GM12801 (cell line): ENCODE data around the gene DOCK6.

ENCODE experiments used
- TF ChIP-seq, protein P1 (sequence below): IDR thresholded peaks from one replicate; pipeline ENCODE4 v1.5.1; 2011; ENCODE audit warnings: control low read depth; ENCODE audit not compliant: insufficient read length; ENCODE audit errors: extremely low read depth

The DOCK6 gene

DNA sequence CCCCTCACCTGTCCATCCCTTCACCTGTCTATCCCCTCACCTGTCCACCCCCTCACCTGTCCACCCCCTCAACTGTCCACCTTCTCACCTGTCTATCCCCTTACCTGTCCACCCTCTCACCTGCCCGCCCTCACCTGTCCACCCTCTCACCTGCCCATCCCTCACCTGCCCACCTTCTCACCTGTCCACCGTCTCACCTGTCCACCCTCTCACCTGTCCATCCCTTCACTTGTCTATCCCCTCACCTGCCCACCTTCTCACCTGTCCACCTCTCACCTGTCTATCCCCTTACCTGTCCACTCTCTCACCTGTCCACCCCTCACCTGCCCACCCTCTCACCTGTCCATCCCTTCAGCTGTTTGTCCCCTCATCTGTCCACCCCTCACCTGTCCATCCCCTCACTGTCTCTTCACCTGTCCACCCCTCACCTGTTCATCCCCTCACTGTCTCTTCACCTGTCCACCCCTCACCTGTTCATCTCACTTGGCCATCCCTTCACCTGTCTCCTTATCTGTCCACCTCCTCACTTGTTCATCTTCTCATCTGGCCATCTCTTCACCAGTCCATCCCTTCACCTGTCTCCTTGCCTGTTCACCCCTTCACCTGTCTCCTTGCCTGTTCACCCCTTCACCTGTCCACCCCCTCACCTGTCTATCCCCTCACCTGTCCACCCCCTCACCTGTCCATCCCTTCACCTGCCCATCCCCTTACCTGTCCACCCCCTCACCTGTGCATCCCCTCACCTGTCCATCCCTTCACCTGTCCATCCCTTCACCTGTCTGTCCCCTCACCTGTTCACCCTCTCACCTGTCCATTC lies 52.3 kb downstream of the DOCK6 start:
- TF ChIP-seq, protein P1, sequence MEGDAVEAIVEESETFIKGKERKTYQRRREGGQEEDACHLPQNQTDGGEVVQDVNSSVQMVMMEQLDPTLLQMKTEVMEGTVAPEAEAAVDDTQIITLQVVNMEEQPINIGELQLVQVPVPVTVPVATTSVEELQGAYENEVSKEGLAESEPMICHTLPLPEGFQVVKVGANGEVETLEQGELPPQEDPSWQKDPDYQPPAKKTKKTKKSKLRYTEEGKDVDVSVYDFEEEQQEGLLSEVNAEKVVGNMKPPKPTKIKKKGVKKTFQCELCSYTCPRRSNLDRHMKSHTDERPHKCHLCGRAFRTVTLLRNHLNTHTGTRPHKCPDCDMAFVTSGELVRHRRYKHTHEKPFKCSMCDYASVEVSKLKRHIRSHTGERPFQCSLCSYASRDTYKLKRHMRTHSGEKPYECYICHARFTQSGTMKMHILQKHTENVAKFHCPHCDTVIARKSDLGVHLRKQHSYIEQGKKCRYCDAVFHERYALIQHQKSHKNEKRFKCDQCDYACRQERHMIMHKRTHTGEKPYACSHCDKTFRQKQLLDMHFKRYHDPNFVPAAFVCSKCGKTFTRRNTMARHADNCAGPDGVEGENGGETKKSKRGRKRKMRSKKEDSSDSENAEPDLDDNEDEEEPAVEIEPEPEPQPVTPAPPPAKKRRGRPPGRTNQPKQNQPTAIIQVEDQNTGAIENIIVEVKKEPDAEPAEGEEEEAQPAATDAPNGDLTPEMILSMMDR: no peak

- TF ChIP-seq, protein P1: no peak
These were observed 53.5 kb downstream of the DOCK6 start for GRCh38 chr19:11208561-11209471.

- TF ChIP-seq, protein P1: no peak
These were observed 56.3 kb downstream of the DOCK6 start for GRCh38 chr19:11205939-11206570.

DNA sequence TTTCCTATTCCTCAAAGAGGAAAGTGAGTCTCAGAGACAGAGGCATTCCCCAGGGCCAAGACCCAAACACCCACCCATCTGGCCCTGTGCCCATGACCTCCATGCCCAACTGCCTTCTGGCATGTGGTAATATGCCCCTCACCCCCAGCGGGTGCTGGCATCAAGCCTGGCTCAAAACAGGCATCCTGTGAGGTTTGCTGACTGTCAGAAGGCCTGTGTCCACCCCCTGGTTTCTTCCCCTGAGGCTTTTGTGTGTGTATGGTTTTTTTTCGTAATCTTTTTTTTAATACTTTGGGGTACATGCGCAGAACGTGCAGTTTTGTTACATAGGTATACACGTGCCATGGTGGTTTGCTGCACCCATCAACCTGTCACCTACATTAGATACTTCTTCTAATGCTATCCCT lies 57.4 kb downstream of the DOCK6 start:
- TF ChIP-seq, protein P1: no peak

DNA sequence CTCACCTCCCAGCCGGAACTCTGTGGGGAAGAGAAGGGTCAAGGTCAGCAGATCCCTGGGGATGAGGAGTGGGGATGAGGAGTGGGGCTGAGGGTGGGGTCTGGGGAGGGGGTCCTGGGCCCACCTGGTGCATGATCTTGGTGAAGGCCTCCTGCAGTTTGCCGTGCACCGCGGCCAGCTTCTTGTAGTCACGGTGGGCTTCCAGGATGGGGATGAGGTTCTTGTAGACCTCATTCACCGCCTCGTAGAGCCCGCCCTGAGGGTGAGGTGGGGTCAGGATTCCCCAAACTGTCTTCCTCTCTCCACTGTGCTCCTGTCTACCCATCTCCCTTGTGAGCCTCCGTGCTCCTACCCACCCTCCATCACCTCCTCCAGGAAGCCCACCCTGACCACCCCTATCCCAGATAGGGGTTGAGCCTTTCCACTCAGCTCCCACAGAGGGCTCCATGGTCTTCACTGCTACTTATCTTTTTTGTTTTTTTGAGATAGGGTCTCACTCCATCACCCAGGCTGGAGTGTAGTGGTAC lies 58.2 kb downstream of the DOCK6 start:
- TF ChIP-seq, protein P1: no peak

- TF ChIP-seq, protein P1: no peak
These were observed 58.9 kb downstream of the DOCK6 start for GRCh38 chr19:11203194-11204075.
